HepG2 (cell line): ENCODE measurements around the gene PIAS1. TPM values are rescaled to one million over a fixed set of nuclear protein-coding genes. Genes with fewer than 3 reads are reported as not detected.

Experiments used
- ATAC-seq: fragments of 200-7000 bp; cut with Tn5 transposase; 3 replicates; pipeline ENCODE4 v1.9.1; 2020; ENCODE audit warnings: mild to moderate bottlenecking, moderate library complexity
- BruUV-seq: library from RNA; stranded (reverse); fragments of 400-500 nt; replicated peaks from 2 replicates; lab custom pipeline; 2021; lab: Mats Ljungman, UMichigan
- CTCF ChIA-PET: fragments of 300-600 bp; formaldehyde crosslinking; extraction: SDS; loops from one replicate; lab custom pipeline; 2021; ENCODE audit warnings: low total read pairs, inconsistent platforms, low intra/inter-chr PET ratio; lab: Yijun Ruan, JAX
- POLR2A ChIA-PET: fragments of 350-600 bp; sonication (Branson Sonifier 250); formaldehyde crosslinking; loops from one replicate; lab custom pipeline; 2020; ENCODE audit warnings: antibody characterized with exemption, inconsistent platforms; lab: Yijun Ruan, JAX
- DNase-seq: peaks from one replicate; pipeline ENCODE4 v3.0.0-alpha.2; 2015; ENCODE audit warnings: low spot score
- FAIRE-seq: peaks from 3 replicates; lab custom pipeline; 2011; peaks lifted over from hg19 to GRCh38; lab: Jason Lieb, UNC
- H2AFZ ChIP-seq: one replicate; pipeline ENCODE4 v1.6.1; 2011; ENCODE audit warnings: low read length, inconsistent platforms
- H3K27ac ChIP-seq: fragments of 300-600 bp; 3 replicates; pipeline ENCODE4 v1.8.0; 2011; ENCODE audit warnings: mixed run types, mild to moderate bottlenecking, mixed read lengths, low read length, inconsistent platforms; ENCODE audit not compliant: insufficient read depth; ENCODE audit errors: extremely low read length
- H3K27me3 ChIP-seq, 2 experiments: fragments of 200-600 bp in 1 of 2; 2 replicates in 1 of 2; 3 replicates in 1 of 2; pipeline versions ENCODE4 v1.6.0 to v1.8.0; 2011; ENCODE audit warnings: low read length in 2 of 2, mild to moderate bottlenecking in 2 of 2, moderate library complexity in 2 of 2, inconsistent platforms in 1 of 2; ENCODE audit not compliant: insufficient read depth in 2 of 2, control insufficient read depth in 1 of 2
- H3K36me3 ChIP-seq, 2 experiments: fragments of 200-600 bp in 1 of 2; replicated peaks in 1 of 2; 2 replicates in 1 of 2; 3 replicates in 1 of 2; pipeline versions ENCODE4 v1.5.1 to v1.8.0; 2011; ENCODE audit warnings: low read length in 2 of 2, inconsistent platforms in 1 of 2; ENCODE audit not compliant: insufficient read depth in 2 of 2, control insufficient read depth in 1 of 2
- H3K4me1 ChIP-seq: 2 replicates; pipeline ENCODE4 v1.5.1; 2012; ENCODE audit warnings: low read length, inconsistent platforms; ENCODE audit not compliant: insufficient read depth
- H3K4me2 ChIP-seq: 2 replicates; pipeline ENCODE4 v1.6.0; 2011; ENCODE audit warnings: low read depth, low read length, inconsistent platforms
- H3K4me3 ChIP-seq, 3 experiments: fragments of 200-600 bp in 1 of 3; sonication (generic), shearing (Covaris generic) in 1 of 3; replicated peaks in 1 of 3; 2 replicates each; pipeline ENCODE4 v1.5.1; 2011 to 2016; ENCODE audit warnings: low read length in 3 of 3, inconsistent platforms in 2 of 3, low read depth in 2 of 3, mild to moderate bottlenecking in 2 of 3, control low read depth in 1 of 3, mixed read lengths in 1 of 3; ENCODE audit not compliant: insufficient read depth in 1 of 3
- H3K79me2 ChIP-seq: one replicate; pipeline ENCODE4 v1.6.1; 2011; ENCODE audit warnings: low read length, inconsistent platforms; ENCODE audit not compliant: insufficient read depth
- H3K9ac ChIP-seq: 2 replicates; pipeline ENCODE4 v1.6.0; 2011; ENCODE audit warnings: mild to moderate bottlenecking, low read depth, low read length, inconsistent platforms; ENCODE audit not compliant: insufficient read depth
- H3K9me3 ChIP-seq: 2 replicates; pipeline ENCODE4 v1.5.1; 2012; ENCODE audit warnings: mild to moderate bottlenecking, low read length
- H4K20me1 ChIP-seq: 2 replicates; pipeline ENCODE4 v1.6.0; 2011; ENCODE audit warnings: inconsistent platforms, mild to moderate bottlenecking, low read length, moderate library complexity; ENCODE audit not compliant: insufficient read depth
- PHF5A ChIP-seq: IDR thresholded peaks from one replicate; pipeline ENCODE4 v1.6.1; 2018; ENCODE audit warnings: low read depth, missing genetic modification reagents; ENCODE audit not compliant: unreplicated experiment
- ZBTB10 ChIP-seq: sonication (generic); formaldehyde crosslinking; IDR thresholded peaks from 2 replicates; pipeline ENCODE4 v1.4.0; 2020; ENCODE audit warnings: missing genetic modification reagents, borderline replicate concordance
- ZBTB3 ChIP-seq: sonication (generic); formaldehyde crosslinking; IDR thresholded peaks from 2 replicates; pipeline ENCODE4 v1.4.0; 2020; ENCODE audit warnings: low read depth, mild to moderate bottlenecking, moderate library complexity, missing genetic modification reagents, borderline replicate concordance
- ZBTB43 ChIP-seq: sonication (generic); formaldehyde crosslinking; conservative IDR thresholded peaks from 2 replicates; pipeline ENCODE4 v1.4.0; 2020; ENCODE audit warnings: missing genetic modification reagents
- ZFP91 ChIP-seq: sonication (generic); formaldehyde crosslinking; IDR thresholded peaks from 2 replicates; pipeline ENCODE4 v1.9.0; 2022; ENCODE audit warnings: missing genetic modification reagents, mild to moderate bottlenecking, borderline replicate concordance
- ZNF441 ChIP-seq: sonication (generic); formaldehyde crosslinking; IDR thresholded peaks from 2 replicates; pipeline ENCODE4 v1.7.0; 2021; ENCODE audit warnings: missing genetic modification reagents, borderline replicate concordance
- ZNF563 ChIP-seq: sonication (generic); formaldehyde crosslinking; IDR thresholded peaks from 2 replicates; pipeline ENCODE4 v1.8.0; 2022; ENCODE audit warnings: mild to moderate bottlenecking, moderate library complexity, missing genetic modification reagents
- WGBS: methylation state at CpG from one replicate; pipeline ENCODE4 v1.1.6; 2017; ENCODE audit warnings: low lambda C conversion rate; 5-methylcytosine and 5-hydroxymethylcytosine counted together
- in situ Hi-C: cut with HindIII; loops from 2 replicates; pipeline ENCODE4 v1.10.0; 2017; ENCODE audit warnings: low pct_unique_long_range_greater_than_20kb; ENCODE audit not compliant: extremely low pct_ligation_motif_present
- intact Hi-C: fragments of 100-400 bp; cut with micrococcal nuclease; formaldehyde crosslinking; loops from one replicate; pipeline ENCODE4 v1.10.0; 2022; ENCODE audit not compliant: unreplicated experiment
- polyA plus RNA-seq, 8 experiments: library from polyadenylated mRNA; depleted of rRNA in 3 of 8; stranded (reverse) in 7 of 8; unstranded in 1 of 8; fragments of >200 nt; fragmentation: Illumina TruSeq in 4 of 8; extraction: Trizol in 4 of 8; gene quantifications; 2 replicates each; pipeline versions ENCODE4 v1.2.1 to v1.2.3, GENCODE V29; 2011 to 2016; ENCODE audit warnings: low read depth in 4 of 8, missing spikeins in 1 of 8, mixed read lengths in 1 of 8; ENCODE audit not compliant: insufficient read depth in 1 of 8
- total RNA-seq, 5 experiments: library from RNA; depleted of rRNA; stranded (reverse); fragments of >200 nt; fragmentation: Illumina TruSeq; extraction: Trizol; gene quantifications; 2 replicates each; pipeline ENCODE4 v1.2.3, GENCODE V29; 2016; ENCODE audit warnings: low read depth in 1 of 5

Gene PIAS1
- total and polyA plus RNA-seq, 2 of the 13 experiments (the other 11 are each of a cell fraction or from before 2014, with no cell fraction given) = 20.7 to 33.7 TPM

GRCh38 chr15:68053001-68053400 lies 1.1 kb upstream of the PIAS1 start:
- H3K36me3 ChIP-seq = no peaks in the 10 kb centered on the region
- in situ Hi-C loops = loop anchor here (5.0 kb wide), 1 partner anchor 191 kb away; no protein-coding TSS in a partner anchor
- ChIA-PET CTCF (no interaction called here), POLR2A (interaction anchor here (1.0 kb wide), 1 partner anchor 212 kb away, joined by 3 read pairs; no protein-coding TSS in a partner anchor)
- no TSS peak for BruUV-seq
- FAIRE-seq (no peak), ATAC-seq (no peak), DNase-seq (no peak)
- peak overlapping the region in 2 of 3 experiments; percentile 87 to 100; a peak in 2 of 6 replicates for H3K4me3 ChIP-seq
- intact Hi-C loops = loop anchor here (2.0 to 10.0 kb wide), 4 partner anchors 102 to 1344 kb away; partner anchors contain the start of gene RNU6-1
- no peaks in the 10 kb centered on the region for H3K27me3 ChIP-seq
- peaks cover 49% of the 10 kb centered on the region for H3K4me1 ChIP-seq
- H3K27ac ChIP-seq = peak overlapping the region; percentile 77
- H4K20me1 ChIP-seq = peaks cover 28% of the 10 kb centered on the region
- peak overlapping the region; percentile 95 for H3K4me2 ChIP-seq
- H3K9ac ChIP-seq = no peak overlapping the region
- H3K79me2 ChIP-seq = peaks cover 33% of the 10 kb centered on the region
- no peak for TF ChIP-seq ZNF441 (CRISPR knock-in tag)
- TF ChIP-seq ZBTB3 (CRISPR knock-in tag) = no peak
- TF ChIP-seq PHF5A = no peak
- TF ChIP-seq ZFP91 (CRISPR knock-in tag) = no peak
- no peak overlapping the region for H2AFZ ChIP-seq
- H3K9me3 ChIP-seq = no peaks in the 10 kb centered on the region
- WGBS = 86% methylated on average over 6 of the region's 6 CpGs

- peak; percentile 79 for ATAC-seq
- FAIRE-seq = no peak
- H3K9ac ChIP-seq = peak overlapping the region; percentile 83
- in situ Hi-C loops (loop anchor here (5.0 kb wide), 1 partner anchor 192 kb away; no protein-coding TSS in a partner anchor), intact Hi-C loops (loop anchor here (2.0 to 10.0 kb wide), 5 partner anchors 44 to 1343 kb away; partner anchors contain the start of gene RNU6-1)
- peak overlapping the region; percentile 86 for H3K4me2 ChIP-seq
- ChIA-PET CTCF (no interaction called here), POLR2A (interaction anchor here (0.8 to 2.0 kb wide), 8 partner anchors 9 to 211 kb away, joined by 3 to 23 read pairs (median 5); no protein-coding TSS in a partner anchor)
- H3K27me3 ChIP-seq = no peaks in the 10 kb centered on the region
- peak overlapping the region; percentile 94 for H3K27ac ChIP-seq
- DNase-seq = peak; percentile 44
- H3K79me2 ChIP-seq = peaks cover 50% of the 10 kb centered on the region
- H3K4me1 ChIP-seq = peaks cover 51% of the 10 kb centered on the region
- H2AFZ ChIP-seq = no peak overlapping the region
- no TSS peak for BruUV-seq
- H4K20me1 ChIP-seq = peaks cover 32% of the 10 kb centered on the region
- no peaks in the 10 kb centered on the region for H3K9me3 ChIP-seq
- H3K4me3 ChIP-seq = peak overlapping the region; percentile 87 to 100 (median 94)
- 0% methylated on average over 3 of the region's 33 CpGs for WGBS
- 0 out of 5 replicates have a peak, but pooled peaks cover 0 to 1% of the 10 kb centered on the region in 2 experiments for H3K36me3 ChIP-seq
- TF ChIP-seq ZBTB43 (CRISPR knock-in tag) (no peak), ZNF563 (CRISPR knock-in tag) (peak; percentile 40; the same call in 1 of the 2 replicates), ZBTB10 (CRISPR knock-in tag) (0 out of 2 replicates have a peak, but pooled peaks have one; percentile 14)
Observed at GRCh38 chr15:68054628-68055223, 611 bp downstream of the PIAS1 start.
